ENCODE results near the gene OR51L1. TPM values are rescaled to one million over a fixed set of nuclear protein-coding genes. Genes with fewer than 3 reads are reported as not detected.

OR51L1 gene
- total RNA-seq, 1 donor from 2014 or later: not detected

DNA sequence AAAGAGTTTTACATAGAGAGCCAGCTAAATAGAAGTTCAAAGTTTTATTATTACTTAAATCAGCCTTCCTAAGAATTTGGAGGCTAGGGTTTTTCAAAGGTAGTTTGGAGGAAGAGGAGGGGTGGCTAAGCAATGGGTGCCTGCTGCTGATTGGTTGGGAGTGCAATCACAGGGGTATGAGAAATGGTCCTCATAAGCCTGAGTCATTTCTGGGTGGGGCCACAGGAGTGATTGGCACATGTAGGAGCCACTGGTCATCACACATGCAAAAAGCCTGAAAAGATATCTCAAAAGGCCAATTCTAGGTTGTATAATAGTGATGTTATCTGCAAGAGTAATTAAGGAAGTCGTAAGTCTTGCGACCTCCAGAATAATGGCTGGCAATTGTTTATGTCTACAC lies 12.9 kb downstream of the OR51L1 start:
- Histone ChIP-seq H3K4me1 (ENCODE audit: insufficient read depth, low read length) (no peaks in the 10 kb centered on the region), H3K4me3 (ENCODE audit: insufficient read depth, low read depth, low read length) (no peak overlapping the region), H3K27ac (ENCODE audit: low read depth, low read length) (no peak overlapping the region), H3K36me3 (ENCODE audit: insufficient read depth, low read length) (no peaks in the 10 kb centered on the region), H3K27me3 (ENCODE audit: insufficient read depth, low read length) (no peaks in the 10 kb centered on the region), H3K9ac (ENCODE audit: low read length) (no peak overlapping the region), H2AFZ (ENCODE audit: low read depth, low read length) (no peak overlapping the region), H3K9me3 (ENCODE audit: insufficient read depth, low read depth, low read length) (no peaks in the 10 kb centered on the region), H4K20me1 (ENCODE audit: insufficient read depth, low read length) (no peaks in the 10 kb centered on the region), H3K4me2 (ENCODE audit: low read length) (no peak overlapping the region), H3K79me2 (ENCODE audit: insufficient read depth, low read length) (no peaks in the 10 kb centered on the region)
- FAIRE-seq: no peak
- Mint-ChIP-seq H3K4me1 (ENCODE audit: low read depth, unreplicated experiment) (no peaks in the 10 kb centered on the region), H3K9me3 (ENCODE audit: unreplicated experiment) (no peaks in the 10 kb centered on the region), H3K27ac (ENCODE audit: unreplicated experiment) (no peak overlapping the region), H3K27me3 (ENCODE audit: low read depth, unreplicated experiment) (no peaks in the 10 kb centered on the region), H3K36me3 (ENCODE audit: low read depth, unreplicated experiment) (no peaks in the 10 kb centered on the region), H3K4me3 (ENCODE audit: unreplicated experiment) (no peak overlapping the region)
- TF ChIP-seq, protein P1, sequence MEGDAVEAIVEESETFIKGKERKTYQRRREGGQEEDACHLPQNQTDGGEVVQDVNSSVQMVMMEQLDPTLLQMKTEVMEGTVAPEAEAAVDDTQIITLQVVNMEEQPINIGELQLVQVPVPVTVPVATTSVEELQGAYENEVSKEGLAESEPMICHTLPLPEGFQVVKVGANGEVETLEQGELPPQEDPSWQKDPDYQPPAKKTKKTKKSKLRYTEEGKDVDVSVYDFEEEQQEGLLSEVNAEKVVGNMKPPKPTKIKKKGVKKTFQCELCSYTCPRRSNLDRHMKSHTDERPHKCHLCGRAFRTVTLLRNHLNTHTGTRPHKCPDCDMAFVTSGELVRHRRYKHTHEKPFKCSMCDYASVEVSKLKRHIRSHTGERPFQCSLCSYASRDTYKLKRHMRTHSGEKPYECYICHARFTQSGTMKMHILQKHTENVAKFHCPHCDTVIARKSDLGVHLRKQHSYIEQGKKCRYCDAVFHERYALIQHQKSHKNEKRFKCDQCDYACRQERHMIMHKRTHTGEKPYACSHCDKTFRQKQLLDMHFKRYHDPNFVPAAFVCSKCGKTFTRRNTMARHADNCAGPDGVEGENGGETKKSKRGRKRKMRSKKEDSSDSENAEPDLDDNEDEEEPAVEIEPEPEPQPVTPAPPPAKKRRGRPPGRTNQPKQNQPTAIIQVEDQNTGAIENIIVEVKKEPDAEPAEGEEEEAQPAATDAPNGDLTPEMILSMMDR (IDR thresholded peaks at IDR 0.05; ENCODE audit: insufficient read depth, low read depth, low read length): no peak
- no peak for TF ChIP-seq EZH2 (IDR thresholded peaks at IDR 0.05; ENCODE audit: insufficient read depth, low read length)
- DNase-seq (ENCODE audit: low read depth): no peak

DNA sequence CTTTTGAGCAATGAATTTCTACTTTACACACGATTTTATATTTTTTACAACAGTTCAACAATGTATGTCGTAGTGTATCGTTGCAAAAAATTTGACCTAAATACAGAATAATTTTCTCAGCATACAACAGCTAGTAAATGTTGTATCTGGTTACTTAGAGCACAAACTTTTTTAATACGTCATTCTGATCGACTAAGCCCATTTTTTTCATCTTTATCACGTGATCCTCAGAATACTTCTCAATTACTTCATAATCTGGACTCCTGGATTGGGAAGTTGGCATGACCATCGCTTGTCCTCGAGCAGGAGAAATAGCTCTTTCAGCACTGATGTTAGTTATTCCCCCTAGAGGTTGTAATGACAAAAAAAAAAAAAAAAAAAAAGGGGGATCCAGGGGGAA lies 16.6 kb downstream of the OR51L1 start:
- Histone ChIP-seq H3K79me2 (ENCODE audit: insufficient read depth, low read length) (no peaks in the 10 kb centered on the region), H3K27me3 (ENCODE audit: insufficient read depth, low read length) (no peaks in the 10 kb centered on the region), H4K20me1 (ENCODE audit: insufficient read depth, low read length) (no peaks in the 10 kb centered on the region), H2AFZ (ENCODE audit: low read depth, low read length) (no peak overlapping the region), H3K9me3 (ENCODE audit: insufficient read depth, low read depth, low read length) (peaks cover 3% of the 10 kb centered on the region), H3K4me1 (ENCODE audit: insufficient read depth, low read length) (no peaks in the 10 kb centered on the region), H3K36me3 (ENCODE audit: insufficient read depth, low read length) (no peaks in the 10 kb centered on the region), H3K4me2 (ENCODE audit: low read length) (no peak overlapping the region), H3K4me3 (ENCODE audit: insufficient read depth, low read depth, low read length) (no peak overlapping the region), H3K27ac (ENCODE audit: low read depth, low read length) (no peak overlapping the region), H3K9ac (ENCODE audit: low read length) (no peak overlapping the region)
- no peaks in the 10 kb centered on the region for H3K36me3 Mint-ChIP-seq (ENCODE audit: low read depth, unreplicated experiment)
- H3K4me3 Mint-ChIP-seq (ENCODE audit: unreplicated experiment): no peak overlapping the region
- FAIRE-seq (no peak), DNase-seq (ENCODE audit: low read depth) (no peak)
- H3K27ac Mint-ChIP-seq (ENCODE audit: unreplicated experiment): no peak overlapping the region
- no peaks in the 10 kb centered on the region for H3K4me1 Mint-ChIP-seq (ENCODE audit: low read depth, unreplicated experiment)
- TF ChIP-seq, protein P1 (IDR thresholded peaks at IDR 0.05; ENCODE audit: insufficient read depth, low read depth, low read length): no peak
- TF ChIP-seq EZH2 (IDR thresholded peaks at IDR 0.05; ENCODE audit: insufficient read depth, low read length): no peak
- no peaks in the 10 kb centered on the region for H3K27me3 Mint-ChIP-seq (ENCODE audit: low read depth, unreplicated experiment)
- no peaks in the 10 kb centered on the region for H3K9me3 Mint-ChIP-seq (ENCODE audit: unreplicated experiment)

- H3K27ac ChIP-seq (ENCODE audit: low read depth, low read length): no peak overlapping the region
- TF ChIP-seq, protein P1 (IDR thresholded peaks at IDR 0.05; ENCODE audit: insufficient read depth, low read depth, low read length): no peak
- TF ChIP-seq EZH2 (IDR thresholded peaks at IDR 0.05; ENCODE audit: insufficient read depth, low read length): no peak
- Mint-ChIP-seq H3K4me1 (ENCODE audit: low read depth, unreplicated experiment) (no peaks in the 10 kb centered on the region), H3K9me3 (ENCODE audit: unreplicated experiment) (no peaks in the 10 kb centered on the region), H3K27ac (ENCODE audit: unreplicated experiment) (no peak overlapping the region), H3K27me3 (ENCODE audit: low read depth, unreplicated experiment) (no peaks in the 10 kb centered on the region), H3K36me3 (ENCODE audit: low read depth, unreplicated experiment) (no peaks in the 10 kb centered on the region), H3K4me3 (ENCODE audit: unreplicated experiment) (no peak overlapping the region)
- no peak overlapping the region for H3K4me2 ChIP-seq (ENCODE audit: low read length)
- no peak overlapping the region for H3K4me3 ChIP-seq (ENCODE audit: insufficient read depth, low read depth, low read length)
- H3K9ac ChIP-seq (ENCODE audit: low read length): no peak overlapping the region
- no peak overlapping the region for H2AFZ ChIP-seq (ENCODE audit: low read depth, low read length)
- no peak for FAIRE-seq
- H3K4me1 ChIP-seq (ENCODE audit: insufficient read depth, low read length): no peaks in the 10 kb centered on the region
- no peaks in the 10 kb centered on the region for H4K20me1 ChIP-seq (ENCODE audit: insufficient read depth, low read length)
- H3K9me3 ChIP-seq (ENCODE audit: insufficient read depth, low read depth, low read length): peaks cover 3% of the 10 kb centered on the region
- no peaks in the 10 kb centered on the region for H3K79me2 ChIP-seq (ENCODE audit: insufficient read depth, low read length)
- DNase-seq (ENCODE audit: low read depth): no peak
- H3K36me3 ChIP-seq (ENCODE audit: insufficient read depth, low read length): no peaks in the 10 kb centered on the region
- H3K27me3 ChIP-seq (ENCODE audit: insufficient read depth, low read length): no peaks in the 10 kb centered on the region
These were observed 18.4 kb downstream of the OR51L1 start for GRCh38 chr11:5013012-5013411.
